Osteocyte (in vitro differentiated cells): ENCODE data around the gene SMAP1. TPM values are rescaled to one million over a fixed set of nuclear protein-coding genes. Genes with fewer than 3 reads are reported as not detected.

ENCODE experiments used
- DNase-seq: peaks from one replicate; pipeline ENCODE4 v3.0.0; 2021; ENCODE audit warnings: mixed read lengths; ENCODE audit not compliant: unreplicated experiment; ENCODE audit errors: extremely low spot score
- H3K27ac Mint-ChIP-seq: one replicate; pipeline ENCODE4 v1.8.0; 2021; ENCODE audit warnings: mild to moderate bottlenecking, mixed read lengths; ENCODE audit not compliant: unreplicated experiment
- H3K27me3 Mint-ChIP-seq: one replicate; pipeline ENCODE4 v1.8.0; 2021; ENCODE audit warnings: mixed read lengths; ENCODE audit not compliant: unreplicated experiment
- H3K36me3 Mint-ChIP-seq: one replicate; pipeline ENCODE4 v1.8.0; 2021; ENCODE audit warnings: mixed read lengths; ENCODE audit not compliant: unreplicated experiment
- H3K4me1 Mint-ChIP-seq: one replicate; pipeline ENCODE4 v1.8.0; 2021; ENCODE audit warnings: mixed read lengths; ENCODE audit not compliant: unreplicated experiment
- H3K4me3 Mint-ChIP-seq: one replicate; pipeline ENCODE4 v1.8.0; 2021; ENCODE audit warnings: mild to moderate bottlenecking, moderate library complexity, mixed read lengths; ENCODE audit not compliant: unreplicated experiment
- H3K9me3 Mint-ChIP-seq: one replicate; pipeline ENCODE4 v1.8.0; 2021; ENCODE audit warnings: mixed read lengths; ENCODE audit not compliant: unreplicated experiment
- CTCF ChIP-seq: fragments of 200-600 bp; sonication (generic); IDR thresholded peaks from 2 replicates; pipeline ENCODE4 v1.5.0; 2021; ENCODE audit warnings: antibody characterized with exemption, mild to moderate bottlenecking, moderate library complexity
- total RNA-seq: library from RNA; stranded (reverse); gene quantifications from 2 replicates; pipeline ENCODE4 v1.2.1, GENCODE V29; 2021

Gene SMAP1
- total RNA-seq, 1 donor from 2014 or later: 27.2 TPM

GRCh38 chr6:70849348-70850069, 181.8 kb downstream of the SMAP1 start:
- Mint-ChIP-seq H3K36me3 (peaks cover 8% of the 10 kb centered on the region), H3K27me3 (no peaks in the 10 kb centered on the region), H3K27ac (no peak overlapping the region), H3K9me3 (no peaks in the 10 kb centered on the region), H3K4me3 (no peak overlapping the region), H3K4me1 (peaks cover 3% of the 10 kb centered on the region)
- DNase-seq: no peak
- TF ChIP-seq CTCF: no peak

- no peak overlapping the region for H3K27ac Mint-ChIP-seq
- no peak for DNase-seq
- TF ChIP-seq CTCF: no peak
- no peaks in the 10 kb centered on the region for H3K27me3 Mint-ChIP-seq
- no peak overlapping the region for H3K4me3 Mint-ChIP-seq
- no peaks in the 10 kb centered on the region for H3K9me3 Mint-ChIP-seq
- H3K36me3 Mint-ChIP-seq: peaks cover 6% of the 10 kb centered on the region
- no peaks in the 10 kb centered on the region for H3K4me1 Mint-ChIP-seq
Measured at GRCh38 chr6:70852667-70853246, 185.1 kb downstream of the SMAP1 start.

GRCh38 chr6:70857387-70858077, 189.8 kb downstream of the SMAP1 start:
- TF ChIP-seq CTCF: no peak
- DNase-seq: no peak
- Mint-ChIP-seq H3K4me3 (no peak overlapping the region), H3K27me3 (no peaks in the 10 kb centered on the region), H3K27ac (no peak overlapping the region), H3K9me3 (no peaks in the 10 kb centered on the region), H3K4me1 (no peaks in the 10 kb centered on the region), H3K36me3 (peaks cover 18% of the 10 kb centered on the region)

- no peak for TF ChIP-seq CTCF
- H3K36me3 Mint-ChIP-seq: peaks cover 12% of the 10 kb centered on the region
- H3K27me3 Mint-ChIP-seq: no peaks in the 10 kb centered on the region
- H3K27ac Mint-ChIP-seq: no peak overlapping the region
- H3K4me3 Mint-ChIP-seq: no peak overlapping the region
- H3K9me3 Mint-ChIP-seq: no peaks in the 10 kb centered on the region
- no peak for DNase-seq
- H3K4me1 Mint-ChIP-seq: no peaks in the 10 kb centered on the region
Measured at GRCh38 chr6:70860045-70860444, 192.4 kb downstream of the SMAP1 start.

GRCh38 chr6:70860920-70861319, 193.2 kb downstream of the SMAP1 start:
- Mint-ChIP-seq H3K36me3 (peaks cover 12% of the 10 kb centered on the region), H3K4me1 (no peaks in the 10 kb centered on the region), H3K4me3 (no peak overlapping the region), H3K9me3 (no peaks in the 10 kb centered on the region), H3K27me3 (no peaks in the 10 kb centered on the region), H3K27ac (no peak overlapping the region)
- TF ChIP-seq CTCF: no peak
- DNase-seq: no peak
